NCI-H2227 treated with DMSO at 0.1 percent for 48 hours (cell line): ENCODE data around the gene NCSTN.

Experiments
- DNase-seq: peaks from one replicate; lab custom pipeline; 2025; lab: John Stamatoyannopoulos, UW

NCSTN gene

GRCh38 chr1:160406131-160406968 is 63.2 kb downstream of the NCSTN start:
- no peak for DNase-seq

- DNase-seq: no peak
Measured at GRCh38 chr1:160407839-160408801, 64.9 kb downstream of the NCSTN start.
